GM21381 (cell line): ENCODE data around the gene GPR176.

Experiments used
- ATAC-seq: cut with Tn5 transposase; IDR thresholded peaks from one replicate; pipeline ENCODE4 v1.9.1; 2021; ENCODE audit warnings: mild to moderate bottlenecking, moderate library complexity; ENCODE audit not compliant: unreplicated experiment

The GPR176 gene

GRCh38 chr15:39786447-39787056 lies 133.5 kb downstream of the GPR176 start:
- no peak for ATAC-seq

DNA sequence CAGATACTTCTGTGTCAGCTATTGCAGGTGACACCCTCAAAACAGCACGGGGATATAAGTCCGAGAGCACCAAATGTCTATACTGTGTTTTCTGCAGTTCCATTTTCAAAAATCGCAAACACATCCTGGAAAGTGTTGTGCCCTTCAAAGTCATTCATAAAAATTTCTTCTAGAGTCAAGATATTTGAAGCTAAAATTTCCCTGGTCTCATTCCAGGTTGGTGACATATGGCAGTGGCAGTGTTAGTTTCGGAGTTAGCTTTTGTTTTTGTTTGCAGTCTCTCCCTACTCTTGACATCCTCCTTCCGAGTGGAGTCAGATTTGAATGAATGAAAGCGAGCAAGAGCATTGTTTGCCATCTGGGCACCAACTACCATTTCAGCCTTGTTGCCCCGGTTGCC lies 134.2 kb downstream of the GPR176 start:
- no peak for ATAC-seq

GRCh38 chr15:39785139-39785538 lies 134.9 kb downstream of the GPR176 start:
- no peak for ATAC-seq

GRCh38 chr15:39784638-39785037 lies 135.4 kb downstream of the GPR176 start:
- no peak for ATAC-seq

- ATAC-seq, result no peak
Measured at GRCh38 chr15:39784125-39784524, 135.9 kb downstream of the GPR176 start.

GRCh38 chr15:39783244-39783820 lies 136.7 kb downstream of the GPR176 start:
- no peak for ATAC-seq

- ATAC-seq, result peak; percentile 96
Measured at GRCh38 chr15:39782441-39783138, 137.5 kb downstream of the GPR176 start, which contains the start of gene FSIP1. Gene FSIP1 (minus strand): TSS chr15:39782841. CDS start chr15:39776524, 6,317 bp downstream.

DNA sequence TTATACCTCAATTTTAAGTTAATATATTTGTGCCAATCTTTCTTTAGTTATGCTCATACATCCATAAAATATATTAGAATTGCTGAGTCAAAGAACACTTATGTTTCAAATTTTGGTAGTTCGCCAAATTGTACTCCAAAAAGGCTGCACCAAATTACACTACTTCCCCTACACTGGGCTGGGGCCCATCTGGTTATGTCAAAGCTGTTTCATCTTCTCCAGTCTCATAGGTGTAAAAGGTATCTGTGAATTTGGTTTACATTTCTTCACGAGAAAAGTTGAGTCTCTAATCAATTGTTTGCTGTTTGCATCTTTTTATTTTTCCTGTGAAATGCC lies 138.1 kb downstream of the GPR176 start:
- ATAC-seq, result no peak

DNA sequence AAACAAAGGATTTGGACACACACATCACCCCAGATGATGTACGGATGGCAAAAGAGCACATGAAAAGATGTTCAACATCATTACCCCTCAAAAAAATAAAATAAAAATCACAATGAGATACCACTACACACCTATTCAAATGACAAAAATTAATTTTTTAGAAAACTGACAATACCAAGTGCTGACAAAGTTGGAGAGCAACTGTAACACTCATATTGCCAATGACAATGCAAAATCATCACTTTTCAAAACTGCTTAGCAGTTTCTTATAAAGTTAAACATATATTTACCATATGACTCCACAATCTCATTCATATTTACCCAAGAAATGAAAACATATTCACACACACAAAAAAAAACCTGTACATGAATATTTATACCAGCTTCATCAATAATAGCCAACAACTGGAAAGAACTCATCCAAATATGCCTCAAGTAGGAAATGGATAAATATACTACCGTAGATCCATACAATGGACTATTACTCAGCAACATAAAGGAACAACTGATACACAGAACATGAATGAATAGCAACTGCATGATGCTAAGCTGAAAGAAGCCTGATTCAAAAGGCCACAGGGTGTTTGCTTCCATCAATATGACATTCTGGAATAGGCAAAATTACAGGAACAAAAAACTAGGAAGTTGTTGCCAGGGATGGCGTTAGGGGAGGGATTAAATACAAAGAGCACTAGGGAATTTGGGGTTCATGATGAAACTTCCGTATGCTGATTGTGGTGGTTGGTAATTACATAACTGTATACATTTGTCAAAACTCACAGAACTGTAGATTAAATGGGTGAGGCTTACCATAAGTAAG lies 138.7 kb downstream of the GPR176 start:
- no peak for ATAC-seq

- ATAC-seq, result no peak
Measured at GRCh38 chr15:39778021-39778420, 142.0 kb downstream of the GPR176 start.

DNA sequence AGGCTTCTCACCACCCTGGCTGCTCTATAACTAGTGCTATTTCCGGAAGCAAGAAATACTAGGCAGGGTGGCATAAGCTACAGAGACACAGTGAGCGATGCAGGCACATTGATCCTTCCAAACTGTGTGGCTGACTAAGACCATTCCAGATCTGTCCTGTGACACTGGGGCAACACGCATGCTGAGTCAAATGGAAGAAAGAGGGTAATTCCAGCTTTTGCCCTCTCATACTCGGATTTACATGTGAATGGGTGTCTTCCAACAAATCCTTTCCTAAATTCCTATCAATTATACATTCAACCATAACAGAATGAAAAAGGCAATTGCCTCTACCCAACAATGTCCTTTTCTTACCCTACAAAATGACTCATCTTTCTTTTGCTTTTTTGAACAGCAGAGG lies 142.6 kb downstream of the GPR176 start:
- no peak for ATAC-seq

GRCh38 chr15:39776068-39776467 lies 144.0 kb downstream of the GPR176 start:
- no peak for ATAC-seq

GRCh38 chr15:39774688-39775267 lies 145.3 kb downstream of the GPR176 start:
- ATAC-seq, result no peak

DNA sequence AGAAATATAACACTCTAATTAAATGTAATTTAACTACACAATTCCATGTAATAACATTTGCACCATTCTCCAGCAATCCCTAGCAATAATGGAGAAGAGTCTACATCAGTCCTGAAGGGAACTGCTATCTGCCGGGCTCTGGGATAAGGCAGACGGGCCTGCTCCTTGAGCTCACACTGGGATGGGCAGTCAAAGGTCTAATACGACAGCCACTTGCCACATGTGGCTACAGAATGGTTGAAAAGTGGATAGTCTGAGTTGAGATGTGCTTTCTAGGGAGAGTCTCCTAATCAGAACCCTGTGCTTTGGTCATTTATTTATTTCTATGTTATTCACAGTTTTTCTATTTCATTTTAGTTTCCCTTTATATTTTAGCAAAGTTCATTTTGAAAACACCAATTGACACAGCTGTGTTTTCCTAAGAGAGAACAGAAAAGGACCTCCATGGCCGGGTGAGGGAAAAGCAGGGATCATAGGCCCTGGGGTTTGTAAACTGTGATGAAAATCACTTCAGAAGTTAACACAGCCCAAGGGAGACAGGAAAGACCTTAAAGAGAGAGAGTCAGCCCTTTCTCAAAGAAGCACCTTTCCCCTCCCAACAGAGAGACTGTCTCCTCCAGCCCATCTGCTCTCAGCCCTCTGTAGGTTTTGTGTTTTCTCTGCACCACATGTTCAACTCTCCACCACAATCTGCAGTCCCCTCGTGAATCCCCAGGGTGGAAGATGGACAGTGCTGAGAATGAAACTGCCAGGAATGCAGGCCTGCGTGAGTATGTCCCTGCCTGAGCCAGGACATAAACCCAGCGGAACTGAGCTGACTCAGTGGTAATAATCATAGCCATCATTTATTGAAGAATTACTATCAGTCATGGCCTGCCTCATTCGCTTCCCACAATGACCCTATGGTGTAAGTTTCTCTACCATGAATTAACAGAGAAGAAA lies 149.0 kb downstream of the GPR176 start:
- ATAC-seq, result no peak

GRCh38 chr15:39767921-39768320 lies 152.1 kb downstream of the GPR176 start:
- ATAC-seq, result no peak

DNA sequence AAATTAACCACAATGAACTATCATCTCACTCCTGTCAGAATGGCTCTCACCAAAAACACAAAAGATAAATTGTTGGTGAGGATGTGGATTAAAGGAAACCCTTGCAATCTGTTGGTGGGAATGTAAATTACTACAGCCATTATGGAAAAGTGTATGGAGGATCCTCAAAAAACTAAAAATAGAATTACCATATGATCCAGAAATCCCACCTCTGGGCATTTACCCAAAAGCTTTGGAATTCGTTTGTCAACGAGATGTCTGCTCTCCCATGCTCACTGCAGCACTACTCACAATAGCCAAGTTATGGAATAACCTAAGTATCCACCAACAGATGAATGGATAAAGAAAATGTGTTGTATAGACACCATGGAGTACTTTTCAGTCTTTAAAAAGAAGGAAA lies 159.1 kb downstream of the GPR176 start:
- no peak for ATAC-seq

- ATAC-seq, result no peak
Measured at GRCh38 chr15:39756806-39757522, 163.1 kb downstream of the GPR176 start.

- ATAC-seq, result no peak
Measured at GRCh38 chr15:39752991-39753390, 167.1 kb downstream of the GPR176 start.

DNA sequence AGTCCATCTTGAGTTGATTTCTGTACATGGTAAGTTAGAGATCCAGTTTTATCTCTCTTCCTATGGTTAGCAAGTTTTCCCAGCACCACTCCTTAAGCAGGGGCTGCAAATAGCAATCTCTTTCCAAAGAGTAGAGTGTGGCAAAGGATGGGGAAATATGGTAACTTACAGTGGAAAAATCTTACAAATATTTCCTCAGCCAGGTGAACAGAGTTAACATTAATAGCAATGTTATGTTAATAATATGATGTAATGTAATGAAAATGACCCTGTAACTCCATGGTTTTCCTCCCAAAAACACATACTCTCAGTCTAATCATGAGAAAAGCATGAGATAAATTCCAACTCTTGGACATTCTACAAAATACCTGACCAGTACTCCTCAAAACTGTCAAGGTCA lies 167.8 kb downstream of the GPR176 start:
- ATAC-seq, result no peak
